Measurements from ENCODE around the gene ITGA1.
"Not testable (repeated sequence)": the region's sequence is repeated elsewhere in the genome, so short reads cannot be mapped to it uniquely, and the experiment has no call there.

ITGA1 gene

DNA sequence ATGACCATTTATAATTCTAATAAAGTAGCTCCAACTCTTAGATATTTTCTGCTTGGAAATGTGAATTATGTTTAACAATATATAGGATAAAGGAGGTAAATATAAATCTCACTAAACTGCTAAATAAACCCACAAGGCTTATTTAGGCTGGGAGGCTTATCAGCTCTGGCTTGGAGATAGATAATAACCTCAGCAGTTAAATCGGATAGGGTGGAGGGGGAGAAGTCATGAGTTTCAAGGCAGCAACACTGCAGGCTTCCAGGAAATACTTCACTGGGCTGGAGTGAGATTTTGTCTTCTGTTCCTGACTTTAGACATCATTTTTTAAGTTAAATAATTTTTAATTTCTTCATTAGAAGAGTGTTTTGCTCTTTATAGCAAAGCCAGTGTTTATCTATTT lies 121.5 kb downstream of the ITGA1 start:
- DNase-seq: no peak

DNA sequence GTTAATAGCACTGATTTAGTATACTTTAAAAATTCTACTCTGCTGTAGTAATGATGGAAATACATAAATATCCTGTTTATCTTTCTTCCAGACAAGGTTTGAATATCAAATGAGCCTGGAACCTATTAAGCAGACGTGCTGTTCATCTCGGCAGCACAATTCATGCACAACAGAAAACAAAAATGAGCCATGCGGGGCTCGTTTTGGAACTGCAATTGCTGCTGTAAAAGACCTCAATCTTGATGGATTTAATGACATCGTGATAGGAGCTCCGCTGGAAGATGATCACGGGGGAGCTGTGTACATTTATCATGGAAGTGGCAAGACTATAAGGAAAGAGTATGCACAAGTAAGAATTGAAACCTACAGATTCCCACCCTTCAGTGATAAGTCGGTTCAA lies 122.4 kb downstream of the ITGA1 start:
- DNase-seq: no peak

DNA sequence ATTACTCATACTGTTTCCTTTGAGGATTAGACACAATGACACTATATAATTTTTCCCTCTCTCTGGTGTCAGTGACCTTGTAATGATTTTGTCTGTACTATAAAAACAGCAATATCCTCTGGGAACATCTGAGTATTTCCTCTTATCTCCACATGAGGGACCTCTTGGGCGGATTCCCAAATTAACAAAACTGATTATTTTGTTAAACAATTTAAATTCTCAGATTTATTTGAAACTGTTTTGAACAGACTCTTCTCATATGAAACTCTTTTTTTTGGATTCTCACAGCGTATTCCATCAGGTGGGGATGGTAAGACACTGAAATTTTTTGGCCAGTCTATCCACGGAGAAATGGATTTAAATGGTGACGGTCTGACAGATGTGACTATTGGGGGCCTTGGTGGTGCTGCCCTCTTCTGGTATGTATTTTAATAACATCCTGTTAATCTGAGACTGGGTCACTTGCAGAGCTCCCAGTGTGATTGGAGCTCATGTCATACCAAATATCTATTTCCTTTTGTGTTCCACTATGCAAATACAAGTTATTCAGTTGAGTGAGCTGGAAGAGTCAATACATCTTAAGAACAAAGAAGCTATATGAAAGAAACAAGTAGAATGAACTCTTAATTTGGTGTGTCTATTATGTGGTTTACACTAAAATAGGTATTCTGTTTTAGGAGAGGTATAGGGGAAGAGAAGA lies 127.6 kb downstream of the ITGA1 start:
- peak; percentile 75 for DNase-seq

DNA sequence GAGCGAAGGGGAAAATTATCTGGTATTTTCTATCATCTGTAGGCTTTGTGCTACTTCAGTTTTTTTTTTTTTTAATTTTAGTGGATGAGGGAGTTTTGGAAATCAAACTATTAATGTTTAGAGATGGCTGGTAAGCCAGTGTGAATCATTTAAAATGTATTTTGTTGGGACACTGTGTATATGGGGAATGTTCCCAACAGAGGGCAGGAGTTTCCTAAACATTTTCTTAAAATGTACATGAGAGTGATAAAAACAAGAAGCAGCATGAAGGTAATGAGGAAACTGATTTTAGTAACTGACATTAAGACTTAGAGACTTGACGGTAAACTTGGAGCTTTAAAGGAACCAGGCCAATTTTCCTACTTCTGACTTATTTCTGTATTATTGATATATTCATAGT lies 133.2 kb downstream of the ITGA1 start:
- DNase-seq: peak; percentile 39

DNA sequence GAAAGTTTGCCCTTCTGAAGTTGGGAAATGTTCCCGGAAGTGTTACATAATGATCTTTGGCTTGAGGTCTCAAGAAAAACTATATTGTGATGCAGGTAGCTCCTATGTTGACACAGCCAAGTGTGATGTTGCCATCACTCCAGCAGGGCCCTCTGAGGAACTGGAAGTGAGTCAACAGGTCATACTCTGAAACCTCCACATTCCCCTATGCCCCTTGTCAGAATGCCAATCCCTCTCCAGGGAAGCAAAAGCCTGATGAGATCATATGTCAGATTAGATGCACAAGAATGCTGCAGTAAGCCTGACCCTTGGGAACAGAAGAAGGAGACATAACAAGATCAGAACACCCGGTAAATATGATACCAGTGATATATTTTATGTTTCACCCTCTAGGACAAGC lies 134.7 kb downstream of the ITGA1 start:
- DNase-seq: peak; percentile 90

DNA sequence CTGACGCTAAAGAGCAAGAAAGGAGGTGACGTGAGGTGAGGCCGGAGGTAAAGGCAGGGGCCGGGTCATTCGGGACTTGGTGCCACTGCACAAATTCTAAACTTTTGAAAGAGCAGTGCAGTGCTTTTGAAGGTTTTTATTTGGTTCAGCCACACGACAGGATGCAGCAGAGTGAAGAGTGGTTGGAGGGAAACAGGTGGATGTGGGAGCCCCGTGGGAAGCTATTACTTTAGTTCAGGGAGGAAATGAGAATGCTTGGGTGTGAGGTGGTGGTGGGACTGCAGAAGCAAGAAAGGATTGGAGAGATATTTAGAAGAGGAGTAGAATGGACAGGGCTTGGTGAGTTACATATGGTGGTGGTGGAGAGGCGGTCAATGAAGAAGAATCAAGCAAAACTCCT lies 136.7 kb downstream of the ITGA1 start:
- DNase-seq: no peak

DNA sequence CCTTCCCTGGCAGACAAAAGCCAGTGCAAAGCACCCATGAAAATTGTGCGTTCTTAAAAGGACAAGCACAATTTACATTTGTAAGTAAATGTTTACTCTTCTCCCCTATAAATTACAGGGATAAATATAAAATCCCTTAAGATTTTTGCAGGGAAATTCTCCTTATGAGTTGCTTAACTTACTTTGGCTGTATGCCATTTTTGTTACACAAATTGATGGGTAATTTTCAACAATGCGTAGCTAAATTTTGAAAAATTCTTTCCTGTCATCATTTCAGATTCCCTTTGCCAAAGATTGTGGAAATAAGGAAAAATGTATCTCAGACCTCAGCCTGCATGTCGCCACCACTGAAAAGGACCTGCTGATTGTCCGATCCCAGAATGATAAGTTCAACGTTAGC lies 137.3 kb downstream of the ITGA1 start:
- no peak for DNase-seq

DNA sequence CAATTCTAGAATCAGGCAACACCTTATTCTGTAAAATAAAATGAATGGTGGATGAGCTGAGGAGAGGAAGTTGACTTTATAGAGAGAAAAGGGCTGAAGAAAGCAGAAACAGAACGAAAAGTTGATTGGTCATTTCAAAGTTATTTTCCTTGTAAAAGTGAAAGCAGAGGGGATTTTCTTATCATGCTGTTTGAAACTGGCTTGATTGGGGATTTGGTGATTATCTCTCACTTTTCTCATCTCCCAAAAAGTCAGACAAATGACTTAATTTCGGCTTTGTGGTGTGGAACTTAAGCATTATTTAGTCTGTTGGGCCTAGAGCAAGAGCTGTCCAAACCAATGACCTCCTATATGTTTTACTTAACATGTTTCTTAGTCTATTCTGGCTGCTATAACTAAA lies 141.0 kb downstream of the ITGA1 start:
- DNase-seq: no peak

DNA sequence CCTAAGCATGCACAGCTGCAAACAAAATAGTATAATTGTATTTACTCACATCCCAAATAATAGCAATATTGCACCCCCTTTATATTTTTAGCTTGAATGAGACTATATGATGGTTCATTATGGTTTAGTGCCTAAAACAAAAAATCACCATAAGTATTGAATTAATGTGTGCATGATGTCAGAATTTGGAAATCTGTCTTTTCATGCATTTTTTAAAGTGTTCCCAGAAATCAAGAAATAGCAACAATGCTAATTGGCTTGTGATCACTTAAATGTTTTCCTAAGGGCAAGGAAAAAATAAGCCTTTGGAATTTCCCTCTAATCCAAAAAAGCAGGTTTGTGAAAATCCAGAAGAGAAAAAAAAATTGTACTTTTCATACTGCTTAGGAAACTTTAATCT lies 150.5 kb downstream of the ITGA1 start:
- no peak for DNase-seq

DNA sequence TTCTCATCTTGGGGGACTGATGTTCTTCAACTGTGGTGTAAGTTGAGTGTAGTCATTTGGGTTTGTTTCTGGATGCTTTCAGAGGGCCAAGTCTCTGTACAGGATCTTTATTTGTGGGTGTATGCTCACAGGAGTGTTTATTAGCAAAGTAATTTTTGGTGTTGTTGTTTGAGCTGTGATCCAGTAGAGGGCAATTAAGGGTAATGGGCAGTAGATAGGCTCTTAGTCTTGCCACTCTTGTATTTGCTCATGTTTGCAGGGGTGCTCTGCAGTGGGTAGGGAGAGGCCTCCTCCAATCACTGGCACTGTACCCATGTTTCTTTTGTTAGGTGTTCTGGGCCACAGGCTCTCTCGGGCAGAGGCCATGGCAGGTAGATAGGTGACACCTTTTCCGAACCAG lies 155.6 kb downstream of the ITGA1 start:
- no peak for DNase-seq

DNA sequence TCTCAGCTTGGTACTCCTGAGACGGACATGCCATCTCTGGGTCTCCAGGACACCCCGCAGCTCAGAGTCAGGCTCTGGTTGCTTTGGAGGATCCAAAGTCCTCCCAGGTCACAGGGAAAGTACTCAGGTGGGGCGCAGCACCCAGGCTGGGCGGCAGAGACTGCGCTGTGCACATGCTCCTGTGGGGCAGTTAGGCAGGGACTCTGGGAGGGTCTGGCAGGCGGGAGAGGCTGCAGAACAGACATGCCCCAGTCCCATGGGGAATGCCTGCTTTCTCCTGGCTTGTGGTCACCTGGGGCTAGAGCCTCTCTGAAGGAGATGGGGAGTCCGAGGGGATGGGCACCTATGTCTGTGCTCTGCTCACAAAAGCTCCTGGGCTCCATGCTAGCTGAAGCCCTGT lies 156.1 kb downstream of the ITGA1 start:
- DNase-seq: no peak

DNA sequence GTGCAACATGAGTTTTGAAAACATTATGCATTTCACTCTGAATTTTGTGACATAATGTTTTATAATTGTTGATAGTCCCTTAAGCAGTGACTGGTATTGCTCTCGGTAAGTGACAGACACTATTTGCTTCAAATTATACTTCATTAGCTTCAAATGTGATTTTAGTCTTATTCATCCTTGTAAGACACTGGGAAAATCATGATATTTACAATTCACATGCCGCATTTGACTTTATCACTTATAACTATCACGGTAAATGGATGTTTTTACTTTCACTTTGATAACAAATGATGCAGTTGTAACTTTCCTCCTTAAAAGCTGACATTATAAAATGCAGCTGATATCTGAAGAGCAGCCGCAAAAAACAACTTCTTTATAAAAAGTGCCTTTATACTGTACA lies 157.3 kb downstream of the ITGA1 start:
- DNase-seq: no peak

DNA sequence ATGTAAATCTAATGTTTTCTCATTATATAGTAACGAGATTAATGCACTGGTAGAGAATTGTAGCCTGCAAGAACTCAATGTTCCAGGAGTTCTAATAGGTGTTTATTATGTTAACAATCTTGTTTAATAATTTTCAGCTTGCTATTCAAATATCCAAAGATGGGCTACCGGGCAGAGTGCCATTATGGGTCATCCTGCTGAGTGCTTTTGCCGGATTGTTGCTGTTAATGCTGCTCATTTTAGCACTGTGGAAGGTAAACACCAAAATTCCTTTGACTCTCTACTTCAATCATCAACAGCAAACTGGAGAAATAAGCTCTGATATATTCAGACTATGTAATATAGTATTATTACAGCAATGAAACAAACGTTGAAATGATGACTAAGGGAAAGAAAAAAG lies 159.5 kb downstream of the ITGA1 start:
- DNase-seq: peak; percentile 27

DNA sequence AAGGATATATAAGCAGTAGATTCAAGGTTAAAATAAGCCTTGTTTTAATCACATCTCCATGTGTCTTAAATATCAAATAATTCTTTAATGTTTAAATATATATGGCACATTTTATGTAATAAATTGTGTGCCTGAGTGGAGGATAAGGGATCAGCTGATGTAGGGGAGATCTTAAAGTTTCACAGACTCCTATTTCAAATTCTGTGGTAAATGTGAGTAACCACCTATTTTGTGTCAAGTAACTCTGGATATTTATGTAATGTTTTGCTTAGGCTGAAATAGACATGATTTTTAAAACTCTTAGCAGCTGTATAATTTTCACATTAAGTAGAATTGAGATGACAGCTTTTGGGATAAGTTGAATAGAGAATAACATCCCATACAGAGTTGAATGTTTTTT lies 160.1 kb downstream of the ITGA1 start:
- DNase-seq: peak; percentile 38

DNA sequence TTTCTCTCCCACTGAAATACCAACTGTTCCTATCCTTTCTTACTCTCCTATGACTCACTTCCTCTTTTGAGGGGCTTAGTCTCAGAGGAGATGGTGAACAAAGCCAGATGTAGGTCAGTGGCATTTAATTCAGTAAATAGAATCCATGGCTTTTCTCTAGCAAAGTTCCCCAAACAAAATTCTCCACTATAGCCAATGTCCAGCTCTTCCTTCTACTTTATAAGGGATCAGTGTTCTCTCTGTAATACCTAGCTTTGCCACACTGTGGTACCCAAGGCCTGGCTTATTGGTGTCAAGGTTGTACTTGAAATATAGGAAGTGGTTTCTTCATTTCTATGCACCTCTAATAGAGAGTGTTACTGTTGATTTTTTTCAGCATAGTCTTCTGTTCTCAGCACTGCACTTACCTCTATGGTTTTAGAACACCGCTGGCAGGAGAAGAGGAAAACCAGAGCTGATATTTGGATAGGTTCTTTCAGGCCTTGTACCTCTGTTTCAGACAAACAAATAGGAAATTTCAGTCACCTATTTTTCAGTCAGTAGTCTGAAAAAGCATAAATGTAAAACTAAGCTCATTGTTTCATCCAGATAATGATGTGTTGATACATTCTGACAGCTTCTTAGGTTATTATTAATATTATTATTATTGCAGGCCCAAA lies 160.8 kb downstream of the ITGA1 start:
- peak; percentile 87 for DNase-seq

DNA sequence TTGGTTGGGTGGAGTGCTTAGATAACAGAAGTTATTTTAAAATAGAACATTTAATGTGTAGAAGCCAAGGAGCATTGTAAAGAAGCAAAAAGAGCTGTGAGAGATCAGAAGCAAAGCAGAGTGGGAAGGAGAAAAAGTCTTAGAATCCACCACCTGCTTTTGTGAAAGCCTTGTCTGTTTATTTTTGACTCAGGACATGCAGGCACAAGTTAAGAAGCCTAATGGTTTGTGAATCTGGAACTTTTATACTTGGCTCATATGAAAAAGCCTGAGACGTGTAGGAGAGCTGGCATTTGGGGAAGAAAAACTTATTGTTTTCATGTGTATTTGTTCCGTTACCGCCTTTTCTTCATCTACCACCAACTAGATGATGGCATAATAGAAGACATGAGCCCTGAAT lies 163.0 kb downstream of the ITGA1 start:
- no peak for DNase-seq

DNA sequence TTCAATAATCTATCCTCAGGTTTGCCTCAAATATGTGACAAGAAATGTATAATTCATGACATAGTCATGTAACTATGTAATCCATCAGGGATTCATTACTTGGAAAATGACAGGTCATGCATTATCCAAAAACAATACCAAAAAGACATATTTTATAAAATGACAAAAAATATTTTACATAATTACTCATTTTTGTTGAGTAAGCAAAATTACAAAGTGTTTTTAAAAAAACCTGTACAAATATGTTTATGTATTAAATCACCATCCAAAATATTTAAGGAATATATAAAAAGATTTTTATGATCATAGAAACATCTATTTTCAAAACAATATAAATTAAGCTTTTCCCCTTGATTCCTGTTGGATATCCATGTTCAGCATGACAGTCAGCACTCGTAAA lies 164.8 kb downstream of the ITGA1 start:
- DNase-seq: no peak

DNA sequence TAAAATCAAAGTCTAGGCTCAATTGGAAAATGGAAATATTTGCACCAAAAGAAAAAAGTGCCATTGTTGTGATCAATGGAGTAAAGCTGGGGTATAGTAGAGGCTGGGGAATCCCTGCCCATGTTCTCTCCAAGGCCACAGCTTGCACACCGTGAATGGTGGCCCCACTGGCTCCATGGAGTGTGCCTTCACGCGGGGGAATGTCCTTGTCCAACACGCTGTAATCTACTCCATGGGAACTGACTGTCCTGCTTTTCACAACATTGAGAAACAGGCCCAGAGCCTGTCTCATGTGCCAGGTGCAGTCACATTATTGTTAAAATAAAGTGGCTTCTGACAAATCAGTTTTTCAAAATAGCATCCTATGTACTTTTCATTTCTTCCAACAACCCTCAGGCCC lies 168.3 kb downstream of the ITGA1 start:
- no peak for DNase-seq

DNA sequence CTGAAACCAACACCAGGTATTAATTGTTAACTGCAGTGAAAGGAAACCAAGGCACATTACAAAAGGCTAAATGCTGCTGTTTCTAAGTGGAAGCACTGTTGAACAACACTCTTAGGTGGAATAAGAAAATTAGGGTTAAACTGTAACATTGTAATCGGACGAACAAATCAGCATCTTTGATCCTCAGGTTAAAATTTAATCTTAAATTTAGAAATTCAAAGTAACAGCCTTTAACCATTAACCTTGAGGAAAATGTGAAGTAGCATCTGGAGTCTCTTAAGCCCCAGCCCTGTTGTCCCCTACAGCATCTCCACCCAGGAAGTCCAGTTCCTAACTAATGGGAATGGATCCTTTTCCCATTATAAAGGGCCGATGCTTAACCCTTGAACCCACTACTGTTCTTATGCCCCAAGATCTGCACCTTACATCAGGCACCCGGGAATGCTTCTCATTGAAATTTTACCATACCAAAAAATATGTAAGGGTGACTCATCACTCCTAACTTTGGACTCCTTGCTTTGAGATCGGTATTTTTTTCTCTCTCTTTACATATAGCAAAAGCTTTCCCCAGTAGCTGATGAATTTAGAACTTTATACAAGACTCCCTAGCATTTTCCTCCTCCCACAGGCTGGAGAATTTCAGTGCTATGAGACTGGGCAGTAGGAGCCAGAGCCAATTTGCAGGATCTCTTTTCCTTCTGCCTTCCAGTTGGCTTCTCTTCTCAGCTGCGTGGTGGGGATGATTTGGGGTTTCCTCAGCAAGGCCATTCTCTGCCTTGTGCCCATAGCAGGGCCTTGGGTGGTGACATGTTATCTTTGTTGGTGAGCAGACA lies 169.4 kb downstream of the ITGA1 start:
- peak; percentile 31 for DNase-seq

DNA sequence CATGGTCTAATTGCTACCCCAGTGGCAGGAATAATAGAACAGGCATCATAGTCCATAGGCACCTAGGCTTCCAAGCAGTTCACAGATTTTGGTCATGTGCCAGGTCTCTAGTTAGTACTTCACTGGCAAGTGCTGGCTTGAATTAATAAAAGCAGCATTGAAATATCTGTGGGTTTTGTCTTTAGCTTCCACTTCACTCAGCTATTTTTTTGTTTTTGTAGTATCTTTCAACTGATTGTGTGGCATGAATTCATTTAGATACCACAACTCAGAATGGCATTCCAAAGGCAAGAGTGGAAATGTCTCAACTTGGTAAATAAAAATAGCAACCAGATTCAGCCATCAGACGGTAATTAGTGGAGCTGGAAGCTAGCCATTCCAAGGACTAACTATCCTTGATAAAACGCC lies 173.6 kb downstream of the ITGA1 start:
- DNase-seq: peak; percentile 46

DNA sequence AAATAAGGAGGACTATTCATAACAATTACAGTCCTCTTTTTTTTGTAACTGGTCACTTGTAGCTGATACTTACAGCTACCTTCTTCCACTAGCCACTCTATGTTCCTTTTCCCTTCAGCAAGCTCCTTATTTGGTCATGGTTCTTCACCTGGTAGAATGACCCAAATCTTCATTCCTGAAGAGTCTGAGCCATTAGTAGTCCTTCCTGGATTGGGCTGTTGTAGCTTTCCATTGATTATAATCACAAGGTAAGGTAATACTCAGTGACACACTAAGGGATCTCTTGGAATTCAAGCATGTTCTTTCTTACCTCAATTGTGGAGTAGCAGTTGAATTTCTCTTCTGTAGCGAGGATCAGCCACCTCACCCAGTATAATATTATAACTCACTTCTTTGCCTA lies 175.9 kb downstream of the ITGA1 start:
- DNase-seq: no peak

DNA sequence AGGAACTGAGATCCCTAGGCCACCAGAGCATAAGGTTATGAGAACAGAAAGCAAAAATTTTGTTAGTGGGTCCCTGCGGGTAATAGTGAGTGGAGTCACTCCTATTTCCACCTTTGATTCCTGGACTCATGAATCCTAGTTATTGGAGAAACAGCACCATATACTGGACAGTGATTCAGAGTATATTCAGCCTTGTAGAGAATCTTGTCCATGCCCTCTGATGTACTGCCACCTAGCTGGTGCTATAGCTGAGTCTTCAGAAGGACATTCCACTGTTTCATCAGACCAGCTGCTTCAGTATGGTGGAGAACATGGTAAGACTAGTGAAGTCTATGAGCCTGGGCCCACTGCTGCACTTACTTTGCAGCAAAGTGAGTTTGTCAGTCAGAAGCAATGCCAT lies 176.4 kb downstream of the ITGA1 start:
- no peak for DNase-seq

DNA sequence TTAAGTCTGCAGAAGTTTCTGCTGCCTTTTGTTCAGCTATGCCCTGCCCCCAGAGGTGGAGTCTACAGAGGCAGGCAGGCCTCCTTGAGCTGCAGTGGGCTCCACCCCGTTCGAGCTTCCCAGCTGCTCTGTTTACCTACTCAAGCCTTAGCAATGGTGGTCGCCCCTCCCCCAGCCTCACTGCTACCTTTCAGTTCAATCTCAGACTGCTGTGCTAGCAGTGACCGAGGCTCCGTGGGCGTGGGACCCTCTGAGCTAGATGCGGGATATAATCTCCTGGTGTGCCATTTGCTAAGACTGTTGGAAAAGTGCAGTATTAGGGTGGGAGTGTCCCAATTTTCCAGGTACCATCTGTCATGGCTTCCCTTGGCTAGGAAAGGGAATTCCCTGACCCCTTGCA lies 188.4 kb downstream of the ITGA1 start:
- not testable (repeated sequence) for DNase-seq

DNA sequence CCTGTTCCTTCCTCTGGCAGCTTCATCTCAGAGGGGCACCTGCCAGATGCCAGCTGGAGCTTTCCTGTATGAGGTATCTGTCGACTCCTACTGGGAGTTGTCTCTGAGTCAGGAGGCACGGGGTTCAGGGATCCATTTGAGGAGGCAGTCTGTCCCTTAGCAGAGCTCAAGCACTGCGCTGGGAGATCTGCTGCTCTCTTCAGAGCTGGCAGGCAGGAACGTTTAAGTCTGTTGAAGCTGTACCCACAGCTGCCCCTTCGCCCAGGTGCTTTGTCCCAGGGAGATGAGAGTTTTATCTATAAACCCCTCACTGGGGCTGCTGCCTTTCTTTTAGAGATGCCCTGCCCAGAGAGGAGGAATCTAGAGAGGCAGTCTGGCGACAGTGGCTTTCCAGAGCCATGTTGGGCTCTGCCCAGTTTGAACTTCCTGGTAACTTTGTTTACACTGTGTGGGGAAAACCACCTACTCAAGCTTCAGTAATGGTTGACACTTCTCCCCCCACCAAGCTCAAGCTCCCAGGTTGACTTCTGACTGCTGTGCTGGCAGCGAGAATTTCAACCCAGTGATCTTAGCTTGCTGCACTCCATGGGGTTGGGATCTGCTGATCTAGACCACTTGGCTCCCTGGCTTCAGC lies 189.7 kb downstream of the ITGA1 start:
- no peak for DNase-seq

All from fibroblast of upper back skin (primary cell).